ENCODE data around the gene BACH1. TPM values are rescaled to one million over a fixed set of nuclear protein-coding genes. Genes with fewer than 3 reads are reported as not detected.
"Not testable (repeated sequence)": the region's sequence is repeated elsewhere in the genome, so short reads cannot be mapped to it uniquely, and the experiment has no call there.

BACH1 gene
- 10 to 100 TPM; 19.1 to 22.1 TPM for total RNA-seq

GRCh38 chr21:29298348-29299045 is at the start of gene BACH1:
TSS of gene BACH1 (plus strand) at chr21:29298922. CDS start at chr21:29321281, 22,359 bp downstream.
- Mint-ChIP-seq H3K4me1 (peaks cover 36% of the 10 kb centered on the region), H3K27ac (peak within 1 kb of the TSS; percentile 86), H3K4me3 (peak within 1 kb of the TSS; percentile 87), H3K9me3 (ENCODE audit: low read depth) (no peaks in the 10 kb centered on the region), H3K36me3 (peaks cover 2% of the 10 kb centered on the region), H3K27me3 (peaks cover 26% of the 10 kb centered on the region)
- ATAC-seq (peak; percentile 86), DNase-seq (peak; percentile 89)
- CTCF ChIA-PET: interaction anchor here (1.1 to 2.6 kb wide), 6 partner anchors 73 to 226 kb away, joined by 3 to 10 read pairs (median 4); no protein-coding TSS in a partner anchor

DNA sequence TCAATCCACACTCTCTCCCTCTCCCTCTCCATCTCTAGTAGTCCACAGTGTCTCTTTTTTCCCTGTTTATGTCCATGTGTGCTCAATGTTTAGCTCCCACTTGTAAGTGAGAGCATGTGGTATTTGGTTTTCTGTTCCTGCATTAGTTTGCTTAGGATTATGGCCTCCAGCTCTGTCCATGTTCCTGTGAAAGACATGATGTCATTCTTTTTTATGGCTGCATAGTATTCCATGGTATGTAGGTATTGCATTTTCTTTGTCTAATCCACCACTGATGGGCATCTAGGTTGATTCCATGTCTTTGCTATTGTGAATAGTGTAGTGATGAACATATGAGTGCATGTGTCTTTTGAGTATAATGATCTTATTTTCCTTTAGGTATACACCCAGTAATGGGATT is 49.4 kb upstream of the BACH1 start:
- H3K9me3 Mint-ChIP-seq (ENCODE audit: low read depth): peaks cover 15% of the 10 kb centered on the region
- H3K36me3 Mint-ChIP-seq, CTCF ChIA-PET, DNase-seq, H3K27ac Mint-ChIP-seq, H3K4me3 Mint-ChIP-seq, ATAC-seq: not testable (repeated sequence)
- H3K4me1 Mint-ChIP-seq: peaks cover 12% of the 10 kb centered on the region
- H3K27me3 Mint-ChIP-seq: peaks cover 50% of the 10 kb centered on the region

DNA sequence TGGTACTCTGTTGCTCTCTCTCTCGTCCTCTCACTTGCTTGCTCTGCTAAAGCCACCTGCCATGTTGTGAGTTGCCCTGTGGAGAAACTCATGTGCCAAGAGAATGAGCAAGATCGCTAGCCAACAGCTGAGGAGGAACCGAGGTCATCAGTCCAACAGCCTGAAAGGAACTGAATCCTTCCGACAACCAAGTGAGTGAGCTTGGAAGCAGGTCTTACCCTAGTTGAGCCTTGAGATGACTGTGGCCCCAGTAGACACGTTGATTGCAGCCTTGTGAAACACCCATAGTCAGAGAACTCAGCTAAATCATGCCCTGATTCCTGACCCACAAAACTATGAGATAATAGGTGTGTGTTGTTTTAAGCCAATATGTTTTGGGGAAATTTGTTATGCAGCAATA is 48.1 kb upstream of the BACH1 start:
- no peak overlapping the region for H3K4me3 Mint-ChIP-seq
- ATAC-seq (no peak), DNase-seq (no peak)
- H3K27ac Mint-ChIP-seq: no peak overlapping the region
- H3K27me3 Mint-ChIP-seq: peaks cover 51% of the 10 kb centered on the region
- H3K9me3 Mint-ChIP-seq (ENCODE audit: low read depth): peaks cover 15% of the 10 kb centered on the region
- peaks cover 10% of the 10 kb centered on the region for H3K36me3 Mint-ChIP-seq
- CTCF ChIA-PET: no interaction called here
- peaks cover under 1% of the 10 kb centered on the region for H3K4me1 Mint-ChIP-seq

DNA sequence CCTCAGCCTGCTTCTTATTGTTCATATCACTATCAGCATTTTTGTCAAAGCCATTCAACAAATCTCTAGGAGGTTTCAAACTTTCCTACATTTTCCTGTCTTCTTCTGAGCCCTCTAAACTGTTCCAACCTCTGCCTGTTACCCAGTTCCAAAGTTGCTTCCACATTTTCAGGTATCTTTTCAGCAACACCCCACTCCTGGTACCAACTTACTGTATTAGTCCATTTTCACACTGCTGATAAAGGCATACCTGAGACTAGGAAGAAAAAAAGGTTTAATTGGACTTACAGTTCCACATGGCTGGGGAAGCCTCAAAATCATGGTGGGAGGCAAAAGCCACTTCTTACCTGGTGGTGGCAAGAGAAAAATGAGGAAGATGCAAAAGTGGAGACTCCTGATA is 44.9 kb upstream of the BACH1 start:
- Mint-ChIP-seq H3K36me3 (peaks cover 10% of the 10 kb centered on the region), H3K27me3 (peaks cover 60% of the 10 kb centered on the region), H3K9me3 (ENCODE audit: low read depth) (peaks cover 15% of the 10 kb centered on the region)
- H3K27ac Mint-ChIP-seq, H3K4me3 Mint-ChIP-seq, CTCF ChIA-PET, H3K4me1 Mint-ChIP-seq, ATAC-seq, DNase-seq: not testable (repeated sequence)

DNA sequence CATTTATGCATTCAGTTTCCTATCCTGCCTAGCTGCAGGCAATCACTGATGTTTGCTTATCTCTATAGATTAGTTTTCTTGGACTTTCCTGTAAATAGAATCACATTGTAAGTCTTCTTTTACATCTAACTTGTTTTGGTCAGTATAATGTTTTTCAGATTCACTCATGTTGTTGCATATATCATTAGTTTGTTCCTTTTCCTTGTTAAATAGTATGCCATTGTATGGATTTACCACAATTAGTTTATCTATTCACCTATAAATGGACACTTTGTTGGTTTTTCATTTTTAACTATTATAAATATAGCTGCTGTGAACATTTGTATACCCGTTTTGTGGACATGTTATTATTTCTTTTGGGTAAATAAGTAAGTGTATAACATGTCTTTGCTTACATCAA is 44.2 kb upstream of the BACH1 start:
- Mint-ChIP-seq H3K9me3 (ENCODE audit: low read depth) (peaks cover 11% of the 10 kb centered on the region), H3K4me1 (no peaks in the 10 kb centered on the region), H3K27me3 (peaks cover 57% of the 10 kb centered on the region), H3K27ac (no peak overlapping the region), H3K36me3 (peaks cover 10% of the 10 kb centered on the region), H3K4me3 (no peak overlapping the region)
- ATAC-seq (no peak), DNase-seq (no peak)
- CTCF ChIA-PET: interaction anchor here (0.8 kb wide), 1 partner anchor 23 kb away, joined by 3 read pairs; no protein-coding TSS in a partner anchor

GRCh38 chr21:29256126-29256910 is 42.4 kb upstream of the BACH1 start:
- H3K27ac Mint-ChIP-seq: no peak overlapping the region
- CTCF ChIA-PET: no interaction called here
- H3K36me3 Mint-ChIP-seq: peaks cover 10% of the 10 kb centered on the region
- peaks cover 11% of the 10 kb centered on the region for H3K9me3 Mint-ChIP-seq (ENCODE audit: low read depth)
- H3K4me3 Mint-ChIP-seq: no peak overlapping the region
- DNase-seq: no peak
- H3K4me1 Mint-ChIP-seq: no peaks in the 10 kb centered on the region
- no peak for ATAC-seq
- H3K27me3 Mint-ChIP-seq: peaks cover 54% of the 10 kb centered on the region

DNA sequence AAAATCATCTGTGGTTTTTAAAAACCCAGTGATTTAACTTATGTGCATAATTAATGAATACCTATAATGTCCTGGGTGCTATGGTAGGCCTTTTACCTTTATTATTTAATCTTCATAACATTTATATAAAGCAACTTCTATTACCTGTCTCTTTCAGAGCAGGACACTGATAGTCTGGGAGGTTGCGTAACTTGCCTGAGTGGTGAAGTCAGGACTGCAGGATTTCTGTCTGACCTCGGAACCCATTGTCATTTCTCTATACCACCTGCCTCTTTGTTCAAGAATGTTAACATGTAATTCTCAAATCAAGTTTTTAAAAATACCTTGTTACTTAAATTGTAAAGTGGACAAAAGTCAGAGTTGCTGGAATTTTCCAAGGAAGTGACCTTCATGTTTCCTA is 41.0 kb upstream of the BACH1 start:
- Mint-ChIP-seq H3K36me3 (peaks cover 10% of the 10 kb centered on the region), H3K27me3 (peaks cover 55% of the 10 kb centered on the region), H3K4me1 (no peaks in the 10 kb centered on the region), H3K4me3 (no peak overlapping the region), H3K9me3 (ENCODE audit: low read depth) (peaks cover 8% of the 10 kb centered on the region), H3K27ac (no peak overlapping the region)
- ATAC-seq: no peak
- DNase-seq: no peak
- CTCF ChIA-PET: no interaction called here

DNA sequence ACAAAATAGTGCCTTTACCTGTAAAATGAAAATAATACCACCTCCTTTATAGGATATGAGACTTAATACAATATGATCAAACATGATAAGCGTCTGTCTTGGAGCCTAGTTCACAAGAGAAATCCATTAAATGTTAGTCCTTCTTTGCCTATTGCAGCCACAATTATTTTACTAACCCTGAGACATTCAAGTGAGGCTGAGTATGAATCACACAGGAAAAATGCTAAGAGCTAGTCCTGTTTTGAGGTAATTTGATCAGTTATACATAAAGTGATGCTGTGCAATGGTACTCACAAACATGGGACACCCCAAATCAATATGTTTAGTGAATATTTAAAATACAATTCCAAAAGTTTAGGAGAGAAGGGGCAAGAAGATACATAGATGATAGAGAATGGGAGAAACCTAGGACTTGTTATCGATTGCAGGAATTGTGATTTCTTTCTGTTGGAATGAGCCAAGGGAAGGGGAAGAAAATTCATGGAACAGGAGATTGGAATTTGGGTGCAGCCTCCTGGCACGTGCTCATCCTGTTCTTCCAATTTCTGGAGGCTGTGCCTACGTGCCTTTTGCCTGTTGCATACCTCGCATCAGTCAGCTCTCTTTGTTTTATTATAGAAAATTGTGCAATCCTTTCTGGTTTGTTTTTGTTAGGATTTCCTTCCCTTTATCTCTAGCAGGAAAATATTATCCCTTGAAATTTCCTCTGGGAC is 39.9 kb upstream of the BACH1 start:
- H3K4me1 Mint-ChIP-seq: no peaks in the 10 kb centered on the region

GRCh38 chr21:29260461-29260860 is 38.3 kb upstream of the BACH1 start:
- Mint-ChIP-seq H3K4me3 (no peak overlapping the region), H3K27ac (no peak overlapping the region), H3K4me1 (no peaks in the 10 kb centered on the region), H3K9me3 (ENCODE audit: low read depth) (no peaks in the 10 kb centered on the region), H3K36me3 (no peaks in the 10 kb centered on the region), H3K27me3 (peaks cover 51% of the 10 kb centered on the region)
- CTCF ChIA-PET: no interaction called here
- ATAC-seq (no peak), DNase-seq (no peak)

More for the DNA sequence above, 39.9 kb upstream of the BACH1 start:
- DNase-seq: no peak
- Mint-ChIP-seq H3K36me3 (peaks cover 8% of the 10 kb centered on the region), H3K27me3 (peaks cover 53% of the 10 kb centered on the region), H3K9me3 (ENCODE audit: low read depth) (peaks cover 4% of the 10 kb centered on the region), H3K27ac (no peak overlapping the region), H3K4me3 (no peak overlapping the region)
- CTCF ChIA-PET: no interaction called here
- no peak for ATAC-seq

DNA sequence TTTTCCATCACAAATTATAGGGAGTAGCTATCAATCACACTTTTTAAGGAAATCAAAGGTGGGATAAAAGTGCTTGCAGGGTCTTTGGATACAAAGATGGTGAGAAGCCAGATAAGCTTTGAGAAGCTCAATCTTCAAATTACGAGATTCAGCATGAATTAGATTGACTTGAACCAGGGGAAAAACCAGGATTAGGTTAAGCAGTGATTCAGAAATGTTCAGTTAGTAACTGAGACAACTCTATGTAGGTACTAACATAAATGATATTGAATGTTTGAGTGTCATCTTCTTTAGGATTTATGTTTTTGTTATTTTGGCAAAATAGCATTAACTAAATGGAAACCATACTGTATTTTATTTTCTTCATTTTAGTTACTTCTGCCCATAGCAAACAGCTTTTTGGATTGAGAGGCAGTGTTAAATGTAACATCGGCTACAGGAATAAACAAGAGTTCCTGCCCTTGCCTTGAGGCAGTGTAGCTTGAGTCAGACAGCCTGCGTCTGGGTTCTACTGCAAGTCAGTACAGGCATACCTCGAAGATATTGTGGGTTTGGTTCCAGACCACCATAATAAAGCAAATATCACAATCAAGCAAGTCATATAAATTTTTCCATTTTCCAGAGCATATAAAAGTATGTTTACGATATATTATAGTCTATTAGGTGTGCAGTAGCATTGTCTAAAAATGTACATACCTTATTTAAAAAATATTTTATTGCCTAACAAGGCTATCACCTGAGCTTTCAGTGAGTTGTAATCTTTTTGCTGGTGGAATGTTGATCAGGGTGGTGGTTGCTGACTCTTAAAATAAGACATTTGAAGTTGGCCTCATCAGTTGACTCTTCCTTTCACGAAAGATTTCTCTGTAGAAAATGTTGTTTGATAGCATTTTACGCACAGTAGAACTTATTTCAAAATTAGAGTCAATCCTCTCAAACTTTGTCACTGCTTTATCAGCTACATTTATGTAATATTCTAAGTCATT is 36.9 kb upstream of the BACH1 start:
- no peaks in the 10 kb centered on the region for H3K4me1 Mint-ChIP-seq
- no peak for ATAC-seq
- peaks cover 42% of the 10 kb centered on the region for H3K27me3 Mint-ChIP-seq
- no peak overlapping the region for H3K4me3 Mint-ChIP-seq
- CTCF ChIA-PET: no interaction called here
- no peak overlapping the region for H3K27ac Mint-ChIP-seq
- H3K36me3 Mint-ChIP-seq: no peaks in the 10 kb centered on the region
- no peak for DNase-seq
- no peaks in the 10 kb centered on the region for H3K9me3 Mint-ChIP-seq (ENCODE audit: low read depth)

GRCh38 chr21:29264721-29265120 is 34.0 kb upstream of the BACH1 start:
- Mint-ChIP-seq H3K9me3 (ENCODE audit: low read depth) (no peaks in the 10 kb centered on the region), H3K4me3 (no peak overlapping the region), H3K27me3 (peaks cover 31% of the 10 kb centered on the region), H3K36me3 (no peaks in the 10 kb centered on the region), H3K4me1 (no peaks in the 10 kb centered on the region), H3K27ac (no peak overlapping the region)
- DNase-seq (no peak), ATAC-seq (no peak)
- CTCF ChIA-PET: no interaction called here

DNA sequence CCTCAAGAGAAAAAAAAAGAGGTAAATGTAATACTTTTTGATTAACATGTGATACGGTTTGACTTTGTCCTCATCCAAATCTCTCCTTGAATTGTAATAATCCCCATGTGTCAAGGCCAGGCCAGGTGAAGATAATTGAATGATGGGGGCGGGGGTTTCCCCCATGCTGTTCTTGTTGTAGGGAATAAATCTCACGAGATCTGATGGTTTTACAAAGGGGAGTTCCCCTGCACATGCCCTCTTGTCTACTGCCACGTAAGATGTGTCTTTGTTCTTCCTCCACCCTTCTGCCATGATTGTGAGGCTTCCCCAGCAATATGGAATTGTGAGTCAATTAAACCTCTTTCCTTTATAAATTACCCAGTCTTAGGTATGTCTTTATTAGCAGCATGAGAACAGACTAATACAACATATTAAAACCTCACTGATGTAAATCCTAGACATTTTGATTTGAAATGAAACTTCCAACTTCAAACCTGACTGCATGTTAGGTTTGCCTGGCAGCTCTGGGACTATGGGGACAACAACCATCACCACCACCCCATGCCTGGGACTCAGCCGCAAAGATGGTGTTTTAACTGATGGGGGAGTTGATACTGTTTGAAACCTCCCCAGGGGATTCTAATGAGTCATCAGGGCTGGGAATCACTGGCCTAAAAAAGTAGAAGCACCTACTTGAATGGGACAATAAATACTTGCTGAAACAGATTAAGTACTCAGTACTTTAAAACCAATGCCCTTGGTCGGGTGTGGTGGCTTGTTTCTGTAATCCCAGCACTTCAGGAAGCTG is 32.8 kb upstream of the BACH1 start:
- ATAC-seq (no peak), DNase-seq (no peak)
- H3K4me3 Mint-ChIP-seq: no peak overlapping the region
- no peaks in the 10 kb centered on the region for H3K9me3 Mint-ChIP-seq (ENCODE audit: low read depth)
- H3K36me3 Mint-ChIP-seq: no peaks in the 10 kb centered on the region
- no peaks in the 10 kb centered on the region for H3K4me1 Mint-ChIP-seq
- CTCF ChIA-PET: no interaction called here
- H3K27ac Mint-ChIP-seq: no peak overlapping the region
- H3K27me3 Mint-ChIP-seq: peaks cover 28% of the 10 kb centered on the region
